Neural cell (in vitro differentiated cells): ENCODE measurements around the gene PARVB. TPM values are rescaled to one million over a fixed set of nuclear protein-coding genes. Genes with fewer than 3 reads are reported as not detected.

Experiments used
- H2AFZ ChIP-seq: fragments of 200-600, 300-800 bp; sonication (generic), shearing (Covaris generic); 2 replicates; pipeline ENCODE4 v1.6.0; 2014; ENCODE audit warnings: low read depth, mild to moderate bottlenecking, antibody characterized with exemption, low read length, moderate library complexity
- H3F3A ChIP-seq: fragments of 200-600 bp; shearing (Covaris generic); 2 replicates; pipeline ENCODE4 v1.6.1; 2016; ENCODE audit warnings: mild to moderate bottlenecking, moderate library complexity, mixed read lengths, antibody characterized with exemption, low read length; ENCODE audit not compliant: insufficient read depth, poor library complexity, severe bottlenecking
- H3K27ac ChIP-seq: fragments of 200-600, 300-800 bp; sonication (generic), shearing (Covaris generic); 2 replicates; pipeline ENCODE4 v1.5.1; 2014; ENCODE audit warnings: mild to moderate bottlenecking, low read length, moderate library complexity
- H3K27me3 ChIP-seq: fragments of 300-800, 200-600 bp; sonication (generic), shearing (Covaris generic); 2 replicates; pipeline ENCODE4 v1.6.0; 2014; ENCODE audit warnings: mild to moderate bottlenecking, low read depth, low read length, moderate library complexity; ENCODE audit not compliant: insufficient read depth
- H3K36me3 ChIP-seq: fragments of 300-800, 200-600 bp; sonication (generic), shearing (Covaris generic); 2 replicates; pipeline ENCODE4 v1.5.1; 2014; ENCODE audit warnings: mild to moderate bottlenecking, antibody characterized with exemption, low read length, moderate library complexity; ENCODE audit not compliant: insufficient read depth
- H3K4me2 ChIP-seq: fragments of 300-800, 200-600 bp; sonication (generic), shearing (Covaris generic); 2 replicates; pipeline ENCODE4 v1.6.0; 2014; ENCODE audit warnings: mild to moderate bottlenecking, low read length
- H3K4me3 ChIP-seq: fragments of 300-800, 200-600 bp; sonication (generic), shearing (Covaris generic); 2 replicates; pipeline ENCODE4 v1.5.1; 2014; ENCODE audit warnings: mild to moderate bottlenecking, low read length, moderate library complexity
- H3K79me2 ChIP-seq: fragments of 200-600 bp; shearing (Covaris generic); replicated peaks from 2 replicates; pipeline ENCODE4 v1.6.0; 2014; ENCODE audit warnings: mild to moderate bottlenecking, low read length, moderate library complexity; ENCODE audit not compliant: insufficient read depth
- H3K9ac ChIP-seq: fragments of 300-800, 200-600 bp; sonication (generic), shearing (Covaris generic); 2 replicates; pipeline ENCODE4 v1.6.1; 2016; ENCODE audit warnings: mild to moderate bottlenecking, low read length, mixed read lengths
- H3K9me2 ChIP-seq: fragments of 200-600 bp; shearing (Covaris generic); 2 replicates; pipeline ENCODE4 v1.6.1; 2016; ENCODE audit warnings: mild to moderate bottlenecking, low read length, mixed read lengths; ENCODE audit not compliant: insufficient read depth
- H3K9me3 ChIP-seq: fragments of 200-600, 300-800 bp; sonication (generic), shearing (Covaris generic); 2 replicates; pipeline ENCODE4 v1.6.1; 2016; ENCODE audit warnings: mild to moderate bottlenecking, mixed run types, low read length, moderate library complexity, mixed read lengths
- H4K20me1 ChIP-seq: fragments of 200-600 bp; shearing (Covaris generic); 2 replicates; pipeline ENCODE4 v1.6.1; 2016; ENCODE audit warnings: mild to moderate bottlenecking, mixed run types; ENCODE audit not compliant: insufficient read depth
- CTCF ChIP-seq: fragments of 450-650 bp; IDR thresholded peaks from 2 replicates; pipeline ENCODE4 v1.5.1; 2014; ENCODE audit warnings: antibody characterized with exemption, mild to moderate bottlenecking, moderate library complexity; ENCODE audit not compliant: poor library complexity, severe bottlenecking
- EP300 ChIP-seq: fragments of 450-650 bp; conservative IDR thresholded peaks from 2 replicates; pipeline ENCODE4 v1.6.1; 2014; ENCODE audit warnings: antibody characterized with exemption, mild to moderate bottlenecking, moderate library complexity; ENCODE audit not compliant: poor library complexity, severe bottlenecking
- EZH2 ChIP-seq: fragments of 200-600, 300-800 bp; shearing (Covaris generic), sonication (generic); IDR thresholded peaks from 2 replicates; pipeline ENCODE4 v1.6.1; 2014; ENCODE audit warnings: antibody characterized with exemption, low read length, borderline replicate concordance, mild to moderate bottlenecking; ENCODE audit not compliant: insufficient read depth, poor library complexity, severe bottlenecking
- MXI1 ChIP-seq: fragments of 450-650 bp; conservative IDR thresholded peaks from 2 replicates; pipeline ENCODE4 v1.6.1; 2014; ENCODE audit warnings: antibody characterized with exemption, mild to moderate bottlenecking; ENCODE audit not compliant: poor library complexity, severe bottlenecking
- POLR2AphosphoS5 ChIP-seq: IDR thresholded peaks from 2 replicates; pipeline ENCODE4 v1.6.1; 2012
- RAD21 ChIP-seq: fragments of 450-650 bp; conservative IDR thresholded peaks from 2 replicates; pipeline ENCODE4 v1.6.1; 2014; ENCODE audit warnings: antibody characterized with exemption, mild to moderate bottlenecking, moderate library complexity
- REST ChIP-seq: IDR thresholded peaks from 2 replicates; pipeline ENCODE4 v1.6.1; 2012; ENCODE audit warnings: borderline replicate concordance
- SMC3 ChIP-seq: fragments of 450-650 bp; conservative IDR thresholded peaks from 2 replicates; pipeline ENCODE4 v1.6.1; 2014; ENCODE audit warnings: antibody characterized with exemption, mild to moderate bottlenecking, moderate library complexity; ENCODE audit not compliant: poor library complexity
- TAF1 ChIP-seq: IDR thresholded peaks from 2 replicates; pipeline ENCODE4 v1.6.1; 2012; ENCODE audit warnings: low read depth
- polyA plus RNA-seq: library from polyadenylated mRNA; depleted of rRNA; stranded (reverse); fragments of >200 nt; gene quantifications from 2 replicates; pipeline ENCODE4 v1.2.3, GENCODE V29; 2014

PARVB gene
- polyA plus RNA-seq, 1 donor from 2014 or later = 1.2 TPM

- Histone ChIP-seq H4K20me1 (no peaks in the 10 kb centered on the region), H3K79me2 (no peaks in the 10 kb centered on the region), H3K27me3 (no peaks in the 10 kb centered on the region), H3F3A (no peaks in the 10 kb centered on the region), H3K36me3 (no peaks in the 10 kb centered on the region), H2AFZ (no peak overlapping the region), H3K9ac (no peak overlapping the region), H3K4me3 (no peak overlapping the region), H3K4me2 (no peak overlapping the region), H3K9me2 (no peaks in the 10 kb centered on the region), H3K27ac (no peak overlapping the region), H3K9me3 (peaks cover 5% of the 10 kb centered on the region)
- TF ChIP-seq MXI1 = no peak
- TF ChIP-seq EP300 = no peak
- TF ChIP-seq TAF1 = no peak
- TF ChIP-seq REST = no peak
- no peak for TF ChIP-seq RAD21
- TF ChIP-seq EZH2 = no peak
Observed at GRCh38 chr22:44119669-44120313, 95.7 kb downstream of the PARVB start.

- no peak for TF ChIP-seq POLR2AphosphoS5
- no peak for TF ChIP-seq CTCF
- H3K36me3 ChIP-seq = no peaks in the 10 kb centered on the region
- no peaks in the 10 kb centered on the region for H3F3A ChIP-seq
- no peak overlapping the region for H2AFZ ChIP-seq
- no peak overlapping the region for H3K9ac ChIP-seq
- peaks cover 5% of the 10 kb centered on the region for H3K9me3 ChIP-seq
- H3K9me2 ChIP-seq = no peaks in the 10 kb centered on the region
- H3K79me2 ChIP-seq = no peaks in the 10 kb centered on the region
- H4K20me1 ChIP-seq = no peaks in the 10 kb centered on the region
- H3K27ac ChIP-seq = no peak overlapping the region
- no peak overlapping the region for H3K4me2 ChIP-seq
- H3K4me3 ChIP-seq = no peak overlapping the region
- H3K27me3 ChIP-seq = no peaks in the 10 kb centered on the region
Observed at GRCh38 chr22:44120314-44120704, 96.2 kb downstream of the PARVB start.

GRCh38 chr22:44125421-44125820 is 101.3 kb downstream of the PARVB start:
- peaks cover 5% of the 10 kb centered on the region for H3K9me3 ChIP-seq
- no peak overlapping the region for H3K27ac ChIP-seq
- no peaks in the 10 kb centered on the region for H3K36me3 ChIP-seq
- H3K9me2 ChIP-seq = no peaks in the 10 kb centered on the region
- no peak overlapping the region for H3K4me2 ChIP-seq
- no peaks in the 10 kb centered on the region for H4K20me1 ChIP-seq
- no peaks in the 10 kb centered on the region for H3F3A ChIP-seq
- H3K4me3 ChIP-seq = no peak overlapping the region
- H2AFZ ChIP-seq = no peak overlapping the region
- H3K9ac ChIP-seq = no peak overlapping the region
- no peaks in the 10 kb centered on the region for H3K79me2 ChIP-seq
- no peaks in the 10 kb centered on the region for H3K27me3 ChIP-seq
- TF ChIP-seq REST (no peak), CTCF (no peak), EZH2 (no peak), RAD21 (no peak), TAF1 (no peak), POLR2AphosphoS5 (no peak), EP300 (no peak), MXI1 (no peak), SMC3 (no peak)
